NOMO-1 treated with dmso at 0.1 percent for 144 hours (cell line): ENCODE data around the gene MYO3A.

Source experiments
- DNase-seq: peaks from one replicate; lab custom pipeline; 2025; ENCODE audit not compliant: unreplicated experiment; lab: John Stamatoyannopoulos, UW

Gene MYO3A, protein sequence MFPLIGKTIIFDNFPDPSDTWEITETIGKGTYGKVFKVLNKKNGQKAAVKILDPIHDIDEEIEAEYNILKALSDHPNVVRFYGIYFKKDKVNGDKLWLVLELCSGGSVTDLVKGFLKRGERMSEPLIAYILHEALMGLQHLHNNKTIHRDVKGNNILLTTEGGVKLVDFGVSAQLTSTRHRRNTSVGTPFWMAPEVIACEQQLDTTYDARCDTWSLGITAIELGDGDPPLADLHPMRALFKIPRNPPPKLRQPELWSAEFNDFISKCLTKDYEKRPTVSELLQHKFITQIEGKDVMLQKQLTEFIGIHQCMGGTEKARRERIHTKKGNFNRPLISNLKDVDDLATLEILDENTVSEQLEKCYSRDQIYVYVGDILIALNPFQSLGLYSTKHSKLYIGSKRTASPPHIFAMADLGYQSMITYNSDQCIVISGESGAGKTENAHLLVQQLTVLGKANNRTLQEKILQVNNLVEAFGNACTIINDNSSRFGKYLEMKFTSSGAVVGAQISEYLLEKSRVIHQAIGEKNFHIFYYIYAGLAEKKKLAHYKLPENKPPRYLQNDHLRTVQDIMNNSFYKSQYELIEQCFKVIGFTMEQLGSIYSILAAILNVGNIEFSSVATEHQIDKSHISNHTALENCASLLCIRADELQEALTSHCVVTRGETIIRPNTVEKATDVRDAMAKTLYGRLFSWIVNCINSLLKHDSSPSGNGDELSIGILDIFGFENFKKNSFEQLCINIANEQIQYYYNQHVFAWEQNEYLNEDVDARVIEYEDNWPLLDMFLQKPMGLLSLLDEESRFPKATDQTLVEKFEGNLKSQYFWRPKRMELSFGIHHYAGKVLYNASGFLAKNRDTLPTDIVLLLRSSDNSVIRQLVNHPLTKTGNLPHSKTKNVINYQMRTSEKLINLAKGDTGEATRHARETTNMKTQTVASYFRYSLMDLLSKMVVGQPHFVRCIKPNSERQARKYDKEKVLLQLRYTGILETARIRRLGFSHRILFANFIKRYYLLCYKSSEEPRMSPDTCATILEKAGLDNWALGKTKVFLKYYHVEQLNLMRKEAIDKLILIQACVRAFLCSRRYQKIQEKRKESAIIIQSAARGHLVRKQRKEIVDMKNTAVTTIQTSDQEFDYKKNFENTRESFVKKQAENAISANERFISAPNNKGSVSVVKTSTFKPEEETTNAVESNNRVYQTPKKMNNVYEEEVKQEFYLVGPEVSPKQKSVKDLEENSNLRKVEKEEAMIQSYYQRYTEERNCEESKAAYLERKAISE (N-terminal part only)

DNA sequence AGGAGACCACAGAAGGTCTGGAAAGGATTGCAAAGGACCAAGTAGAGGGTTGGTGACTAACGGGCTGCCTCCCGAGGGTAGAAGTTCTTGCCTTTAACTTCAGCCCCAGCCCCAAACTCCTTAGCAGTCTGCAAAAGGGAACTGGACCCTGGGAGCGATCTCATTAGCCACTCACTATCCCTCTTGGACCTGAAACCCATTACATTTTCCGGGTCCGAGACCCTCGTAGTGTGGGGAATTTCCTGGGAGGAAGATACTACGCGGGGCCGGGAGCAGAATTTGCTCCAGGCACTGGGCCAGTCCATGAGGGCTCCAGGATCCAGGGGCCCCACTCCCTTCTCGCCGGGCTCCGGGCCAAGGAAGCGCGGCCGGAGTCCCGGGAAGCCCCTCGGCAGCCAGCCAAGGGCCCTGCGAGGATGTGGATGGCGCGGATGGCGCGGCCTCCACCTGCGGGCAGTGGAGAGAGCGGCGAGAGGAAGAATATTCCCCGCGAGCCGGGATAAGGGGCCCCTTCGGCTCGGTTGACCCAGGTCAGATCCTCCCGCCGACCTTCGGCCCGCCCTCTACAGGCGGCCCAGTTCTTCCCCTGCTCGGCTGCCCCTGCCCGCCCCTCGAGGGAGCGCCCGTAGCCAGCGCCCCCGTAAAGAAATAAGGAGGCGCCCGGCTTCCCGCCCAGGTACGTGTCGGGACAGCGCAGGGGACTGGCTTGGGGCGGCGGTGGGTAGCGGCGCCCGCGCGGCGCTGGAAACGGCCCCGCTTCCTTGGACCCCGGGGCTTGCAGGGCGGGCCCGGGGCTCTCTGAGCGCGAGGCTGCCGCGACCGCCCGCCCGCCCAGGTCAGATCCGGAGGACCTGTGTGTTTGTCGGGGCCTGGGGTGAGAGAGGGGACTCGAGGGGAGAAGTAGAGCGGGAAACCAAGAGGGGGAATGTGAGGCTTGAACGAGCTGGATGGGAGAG, at the start of gene MYO3A:
TSS of gene MYO3A (plus strand) at position 577 of the 956 bp plus-strand sequence. CDS start 17,882 bp downstream, outside the sequence.
- DNase-seq, result no peak

DNA sequence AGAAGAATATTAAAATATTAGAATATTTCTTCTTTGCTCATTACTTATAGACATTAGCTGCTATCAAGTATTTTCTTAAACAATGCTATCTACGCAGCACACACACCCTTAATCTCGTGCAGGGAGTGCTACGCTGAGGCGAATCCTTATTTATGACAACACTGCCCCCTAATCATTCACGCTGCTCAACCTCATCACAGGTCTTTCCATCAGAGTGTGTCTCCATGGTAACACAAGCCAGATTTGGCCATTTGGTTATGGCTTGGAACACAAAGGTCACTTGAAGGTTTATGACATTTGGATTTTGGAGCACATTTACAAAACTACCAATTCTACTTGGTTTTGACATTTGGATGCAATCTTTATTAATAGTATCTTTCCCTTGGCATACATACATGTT, 45.4 kb upstream of the MYO3A start:
- no peak for DNase-seq

GRCh38 chr10:25890995-25891394, 43.0 kb upstream of the MYO3A start:
- no peak for DNase-seq

DNA sequence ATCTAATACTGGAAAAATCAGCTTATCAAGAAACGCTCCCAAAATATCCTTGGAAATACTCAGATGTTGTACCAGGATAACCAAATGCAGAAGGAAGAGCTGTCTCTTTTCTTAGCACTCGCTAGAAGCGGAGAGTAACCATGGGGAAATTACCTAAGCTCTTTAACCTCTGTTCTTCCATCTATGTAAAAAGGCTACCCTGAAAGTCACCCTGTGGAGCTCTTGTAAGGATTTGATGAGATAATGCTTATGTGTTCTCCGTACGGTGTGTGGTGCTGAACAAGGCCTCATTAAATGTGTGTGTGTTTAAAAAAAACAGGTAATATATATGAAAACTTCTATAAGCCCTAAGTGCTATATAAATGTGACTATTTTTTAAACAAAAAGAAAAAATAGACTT, 38.2 kb upstream of the MYO3A start:
- DNase-seq, result no peak

GRCh38 chr10:25896421-25896820, 37.6 kb upstream of the MYO3A start:
- no peak for DNase-seq

- DNase-seq, result no peak
Observed at GRCh38 chr10:25899304-25899703, 34.7 kb upstream of the MYO3A start.

DNA sequence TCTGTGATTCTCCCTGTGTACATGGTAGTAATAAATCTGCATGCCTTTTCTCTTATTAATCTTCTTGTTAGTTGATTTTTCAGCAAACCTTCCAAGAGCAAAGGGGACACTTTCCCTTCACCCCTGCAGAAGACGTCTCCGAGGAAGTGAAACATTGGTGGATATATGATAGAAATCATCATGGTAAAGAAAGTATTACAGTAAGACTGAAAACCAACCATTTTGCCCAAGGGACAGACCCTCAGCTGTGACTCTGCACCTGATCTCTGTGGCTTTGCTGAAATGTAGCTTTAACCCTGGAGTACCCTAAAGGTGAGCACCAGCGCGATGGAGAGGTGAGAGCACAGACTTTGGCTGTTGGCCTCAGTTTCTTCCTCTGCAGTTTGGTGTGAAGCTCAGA, 32.8 kb upstream of the MYO3A start:
- no peak for DNase-seq

DNA sequence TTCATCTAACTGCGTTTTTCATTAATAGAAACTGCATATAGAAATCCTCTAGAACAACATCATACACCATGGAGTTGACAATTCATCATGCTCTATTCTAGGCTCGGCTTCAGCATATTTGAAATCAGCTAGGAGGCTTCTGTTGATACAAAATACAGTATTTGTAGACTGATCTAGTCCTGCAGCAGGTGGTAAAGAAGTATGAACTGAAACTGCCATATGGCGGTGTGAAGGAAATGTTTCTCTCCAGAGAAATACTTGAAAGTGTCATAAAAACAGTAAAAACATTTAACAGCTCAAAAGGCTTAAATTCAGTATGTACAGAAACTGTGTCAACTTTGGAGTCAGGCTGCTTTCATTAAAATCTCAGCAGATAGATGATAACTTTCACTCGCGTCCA, 32.0 kb upstream of the MYO3A start:
- DNase-seq, result no peak

GRCh38 chr10:25907261-25907660, 26.8 kb upstream of the MYO3A start:
- DNase-seq, result no peak

- DNase-seq, result no peak
Observed at GRCh38 chr10:25912866-25913265, 21.2 kb upstream of the MYO3A start.

DNA sequence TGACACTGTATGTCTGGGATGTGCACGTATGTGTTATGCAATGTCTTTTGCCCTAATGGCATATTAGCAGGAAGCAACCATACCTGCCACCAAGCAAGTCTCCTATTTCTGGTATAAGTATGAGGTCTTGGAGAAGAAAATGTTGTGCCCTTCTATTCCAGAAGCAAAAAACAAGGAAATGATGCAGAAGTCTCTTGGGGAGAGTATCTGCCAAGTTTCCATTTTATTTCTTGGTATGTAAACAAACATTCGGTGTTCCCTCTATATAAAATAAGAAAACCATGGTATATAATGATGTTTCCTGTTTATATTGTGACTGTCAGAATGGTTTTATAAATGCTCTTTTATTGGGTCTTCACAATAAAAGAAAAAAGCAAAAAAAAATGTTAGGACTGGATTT, 19.3 kb upstream of the MYO3A start:
- DNase-seq, result no peak

- no peak for DNase-seq
Observed at GRCh38 chr10:25934621-25935139, 651 bp downstream of the MYO3A start.

DNA sequence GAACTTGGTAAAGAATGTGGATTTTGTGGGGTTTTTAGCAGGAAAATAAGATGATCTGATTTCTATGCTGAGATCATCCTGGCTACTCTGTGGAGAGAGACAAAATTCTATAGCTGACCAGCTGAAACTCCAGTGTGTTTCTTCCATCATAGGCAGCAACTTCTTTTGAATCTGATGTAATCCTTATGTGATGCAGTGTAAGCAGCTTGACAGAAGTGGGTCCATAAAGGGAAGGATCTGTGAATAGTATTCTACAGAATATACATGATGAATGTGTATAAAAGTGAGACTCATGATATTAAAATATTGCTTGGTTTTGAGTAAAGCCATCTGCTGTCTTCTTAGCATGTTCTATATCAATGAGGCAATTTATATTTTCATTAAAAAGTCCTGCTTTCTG, 4.4 kb downstream of the MYO3A start:
- DNase-seq, result no peak

DNA sequence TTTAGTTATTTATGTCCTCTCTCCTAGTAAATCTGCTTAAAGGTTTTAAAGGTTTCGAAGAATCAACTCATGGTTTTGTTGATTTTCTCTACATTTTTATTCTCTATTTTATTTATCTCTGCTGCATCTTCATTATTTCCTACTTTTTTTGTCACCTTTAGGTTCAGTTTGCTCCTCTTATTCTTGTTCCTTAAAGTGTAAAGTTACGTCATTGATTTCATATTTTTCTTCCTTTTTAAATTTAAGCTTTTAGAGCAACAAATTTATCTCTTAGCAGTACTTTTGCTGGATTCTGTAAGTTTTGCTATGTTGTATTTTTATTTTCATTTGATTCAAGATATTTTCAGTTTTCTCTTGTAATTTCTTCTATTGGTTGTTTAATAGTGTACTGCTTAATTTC, 10.7 kb downstream of the MYO3A start:
- no peak for DNase-seq

- no peak for DNase-seq
Observed at GRCh38 chr10:25952857-25953256, 18.8 kb downstream of the MYO3A start.

GRCh38 chr10:25954851-25955250, 20.8 kb downstream of the MYO3A start:
- DNase-seq, result no peak

- DNase-seq, result peak; percentile 46
Observed at GRCh38 chr10:25959540-25960232, 25.7 kb downstream of the MYO3A start.

DNA sequence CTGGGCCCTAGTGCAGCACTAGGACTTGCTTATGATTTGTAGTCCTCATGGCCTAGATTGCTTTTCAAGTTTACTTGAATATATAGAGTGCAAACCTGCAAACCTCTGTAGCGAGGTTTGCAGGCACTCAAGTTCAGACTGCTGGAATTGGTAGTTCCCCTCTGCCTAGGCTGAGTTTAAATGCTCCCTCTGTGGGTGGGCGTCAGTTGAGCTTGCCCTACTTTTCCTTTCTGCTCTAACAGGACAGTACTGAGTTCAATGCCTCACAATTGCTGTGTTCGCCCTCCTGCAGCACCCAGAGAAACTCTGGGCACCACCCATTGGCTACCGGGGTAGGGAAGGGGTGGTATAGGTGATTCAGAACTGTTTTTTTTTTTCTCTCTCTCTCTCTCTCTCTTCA, 31.6 kb downstream of the MYO3A start:
- DNase-seq, result no peak

GRCh38 chr10:25966844-25967243, 32.8 kb downstream of the MYO3A start:
- DNase-seq, result peak; percentile 26
